ENCODE data around the gene ITPR1.

DNA sequence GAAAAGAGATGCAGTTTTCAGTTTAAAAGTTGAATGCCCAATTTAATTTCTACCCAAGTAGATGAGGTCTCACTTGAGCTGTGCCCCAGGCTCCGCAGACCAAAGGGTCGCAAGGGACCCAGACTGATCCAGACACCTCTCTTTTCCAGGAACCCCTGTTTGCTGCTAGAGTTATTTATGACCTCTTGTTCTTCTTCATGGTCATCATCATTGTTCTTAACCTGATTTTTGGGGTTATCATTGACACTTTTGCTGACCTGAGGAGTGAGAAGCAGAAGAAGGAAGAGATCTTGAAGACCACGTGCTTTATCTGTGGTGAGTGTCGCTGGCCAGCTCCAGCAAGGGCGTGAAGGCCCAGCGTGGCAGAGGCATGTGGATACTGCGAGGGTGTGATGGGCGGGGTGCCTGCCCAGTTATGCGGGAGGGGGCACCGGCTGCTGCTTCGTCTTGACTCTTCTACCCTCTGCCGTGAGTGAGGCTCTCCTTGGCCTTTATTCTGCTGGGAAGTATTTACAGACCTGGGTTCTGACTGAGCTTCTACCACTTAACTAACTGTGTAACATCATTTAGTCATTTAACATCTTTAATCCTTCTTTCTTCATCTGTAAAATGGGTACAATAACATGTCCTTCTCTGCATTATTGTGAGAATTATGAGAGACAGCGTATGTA, 321.9 kb downstream of the ITPR1 start:
- no peak for TF ChIP-seq MYC (IDR thresholded peaks at IDR 0.05; ENCODE audit: low read depth, low read length)
- TF ChIP-seq POLR2A (IDR thresholded peaks at IDR 0.05; ENCODE audit: extremely low read depth, insufficient read length), result no peak

All from NB4 (cell line).